Thyroid gland (tissue), 4 donors: ENCODE data around the gene LRRC36. TPM values are rescaled to one million over a fixed set of nuclear protein-coding genes. Genes with fewer than 3 reads are reported as not detected.

Source experiments
- DNase-seq, 2 donors: peaks; one replicate each; pipeline ENCODE4 v3.0.0-alpha.2; 2019
- H3K27ac ChIP-seq, 3 donors: fragments of 200-600 bp; sonication (generic); 1 replicate in 2 of 3; 2 replicates in 1 of 3; pipeline ENCODE4 v1.5.1; 2016 to 2019; ENCODE audit warnings: mild to moderate bottlenecking in 1 of 3, moderate library complexity in 1 of 3
- H3K27me3 ChIP-seq: fragments of 200-600 bp; sonication (generic); one replicate; pipeline ENCODE4 v1.5.1; 2019
- H3K36me3 ChIP-seq, 2 donors: fragments of 200-600 bp; sonication (generic); one replicate each; pipeline ENCODE4 v1.5.1; 2016 to 2019
- H3K4me1 ChIP-seq, 2 donors: fragments of 200-600 bp; sonication (generic); one replicate each; pipeline ENCODE4 v1.5.1; 2017 to 2019
- H3K4me3 ChIP-seq, 3 donors: fragments of 200-600 bp; sonication (generic); replicated peaks in 1 of 3; 1 replicate in 2 of 3; 2 replicates in 1 of 3; pipeline ENCODE4 v1.5.1; 2016; ENCODE audit warnings: mild to moderate bottlenecking in 1 of 3
- H3K9me3 ChIP-seq: fragments of 200-600 bp; sonication (generic); one replicate; pipeline ENCODE4 v1.5.1; 2017
- CTCF ChIP-seq, 6 experiments: fragments of 200-600 bp in 3 of 6; fragments of 450-650 bp in 3 of 6; sonication (generic) in 3 of 6; IDR thresholded peaks; one replicate each; pipeline ENCODE4 v1.5.1; 2016 to 2019; ENCODE audit warnings: antibody characterized with exemption in 6 of 6, mild to moderate bottlenecking in 2 of 6, inconsistent platforms in 1 of 6, moderate library complexity in 1 of 6
- POLR2A ChIP-seq, 2 donors: fragments of 450-650 bp; IDR thresholded peaks; one replicate each; pipeline ENCODE4 v1.6.1; 2017; ENCODE audit warnings: antibody characterized with exemption in 2 of 2, mild to moderate bottlenecking in 2 of 2, moderate library complexity in 1 of 2
- WGBS, 2 donors: methylation state at CpG; one replicate each; pipeline ENCODE4 v1.1.5; 2017; 5-methylcytosine and 5-hydroxymethylcytosine counted together
- intact Hi-C: fragments of 100-400 bp; cut with DNase I; formaldehyde crosslinking; loops from one replicate; pipeline ENCODE4 v1.15.1; 2023
- total RNA-seq, 4 donors: library from RNA; depleted of rRNA; stranded (reverse); fragments of >200 nt; gene quantifications; one replicate each; pipeline ENCODE4 v1.2.3, GENCODE V29; 2016

Gene LRRC36
- total RNA-seq, 4 donors from 2014 or later, result 0.22 TPM; not detected in 3

- WGBS, 2 donors, result 92 to 96% methylated on average over 1 of the region's 1 CpG
- no peak overlapping the region for H3K4me3 ChIP-seq
- peaks cover 0 to 17% of the 10 kb centered on the region in 2 donors for H3K4me1 ChIP-seq
- H3K9me3 ChIP-seq, result no peaks in the 10 kb centered on the region
- no peak for TF ChIP-seq POLR2A (IDR thresholded peaks at IDR 0.05)
- DNase-seq, result no peak
- no peaks in the 10 kb centered on the region for H3K36me3 ChIP-seq
- H3K27me3 ChIP-seq, result no peaks in the 10 kb centered on the region
- intact Hi-C loops, result no loop called here
- H3K27ac ChIP-seq, result no peak overlapping the region
Observed at GRCh38 chr16:67304020-67304419, 22.6 kb upstream of the LRRC36 start.

GRCh38 chr16:67305216-67306071, 21.2 kb upstream of the LRRC36 start:
- DNase-seq, result no peak
- TF ChIP-seq CTCF (IDR thresholded peaks at IDR 0.05), result no peak
- no peak for TF ChIP-seq POLR2A (IDR thresholded peaks at IDR 0.05)
- H3K36me3 ChIP-seq, result no peaks in the 10 kb centered on the region
- H3K4me3 ChIP-seq, result no peak overlapping the region
- no peaks in the 10 kb centered on the region for H3K9me3 ChIP-seq
- peaks cover 0 to 17% of the 10 kb centered on the region in 2 donors for H3K4me1 ChIP-seq
- no peak overlapping the region for H3K27ac ChIP-seq
- H3K27me3 ChIP-seq, result no peaks in the 10 kb centered on the region
- 90 to 93% methylated on average over 13 of the region's 13 CpGs for WGBS, 2 donors
- intact Hi-C loops, result no loop called here

DNA sequence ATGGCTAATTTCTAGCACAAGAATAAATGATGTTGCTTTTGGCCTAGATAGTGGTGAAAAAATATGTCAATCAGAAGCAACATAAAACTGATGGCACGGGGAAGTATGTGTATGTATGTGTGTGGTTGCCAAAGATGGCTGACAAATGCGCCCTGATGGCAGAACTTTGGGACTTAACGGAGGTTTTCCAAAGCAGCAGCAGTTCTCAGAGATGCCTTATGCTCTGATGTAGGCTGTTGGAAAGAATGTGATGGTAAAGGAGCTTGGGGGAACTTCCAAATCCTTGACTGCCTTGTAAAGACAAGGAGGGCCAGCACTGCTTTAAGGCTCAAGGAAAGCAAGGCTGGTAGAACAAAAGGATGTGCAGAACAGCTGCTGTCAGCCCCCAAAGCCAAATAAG, 16.1 kb upstream of the LRRC36 start:
- H3K27me3 ChIP-seq, result no peaks in the 10 kb centered on the region
- H3K4me3 ChIP-seq, result no peak overlapping the region
- no peak overlapping the region for H3K27ac ChIP-seq
- H3K9me3 ChIP-seq, result no peaks in the 10 kb centered on the region
- no peaks in the 10 kb centered on the region for H3K36me3 ChIP-seq
- WGBS, 2 donors, result 84 to 90% methylated on average over 3 of the region's 3 CpGs
- DNase-seq, result no peak
- intact Hi-C loops, result no loop called here
- H3K4me1 ChIP-seq, result peaks cover 0 to 3% of the 10 kb centered on the region in 2 donors
- TF ChIP-seq POLR2A (IDR thresholded peaks at IDR 0.05) (no peak), CTCF (IDR thresholded peaks at IDR 0.05) (no peak)

DNA sequence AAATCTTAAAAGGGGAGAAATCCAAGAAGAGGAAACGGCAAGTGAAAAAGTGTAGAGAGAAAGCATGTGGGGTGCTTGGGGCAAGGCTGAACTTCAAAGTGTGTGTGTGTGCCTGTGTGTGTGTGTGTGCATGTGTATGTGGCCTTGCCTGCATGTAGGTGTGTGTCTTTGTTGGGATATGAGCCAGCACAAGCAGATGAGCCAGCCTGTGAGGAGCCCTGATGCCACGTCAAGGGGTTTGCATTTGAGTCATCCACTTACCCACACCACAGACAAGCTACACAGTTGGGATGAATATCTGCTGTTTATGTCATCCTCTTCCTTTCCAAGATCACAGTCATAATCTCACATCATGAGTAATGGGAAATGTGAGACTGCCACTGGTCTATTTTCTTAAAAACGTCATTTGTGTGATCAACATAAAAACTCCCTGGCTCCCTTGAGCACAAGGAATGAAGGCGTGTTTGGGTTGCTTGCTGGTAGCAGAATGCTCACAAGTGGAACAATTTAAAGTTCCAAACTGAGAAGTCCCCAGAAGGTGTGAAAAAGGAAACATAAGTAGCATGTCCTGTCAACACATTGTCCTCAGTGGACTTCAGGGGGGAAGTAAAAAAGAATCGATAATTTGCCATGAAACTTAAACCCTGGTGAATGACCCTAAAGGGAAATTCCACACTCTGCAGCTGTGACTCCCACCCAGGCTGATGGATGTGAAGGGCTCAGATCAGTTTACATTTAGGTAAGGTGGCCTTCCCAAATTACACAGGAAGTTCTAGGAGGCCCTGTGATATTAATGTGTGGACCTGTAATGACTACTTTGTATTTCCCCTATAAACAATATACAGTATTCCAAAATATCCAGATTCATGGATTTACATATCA, 14.8 kb upstream of the LRRC36 start:
- TF ChIP-seq CTCF (IDR thresholded peaks at IDR 0.05) (no peak), POLR2A (IDR thresholded peaks at IDR 0.05) (no peak)
- Histone ChIP-seq H3K27me3 (no peaks in the 10 kb centered on the region), H3K9me3 (no peaks in the 10 kb centered on the region), H3K36me3 (no peaks in the 10 kb centered on the region), H3K4me1 (peaks cover 0 to 3% of the 10 kb centered on the region in 2 donors), H3K27ac (no peak overlapping the region), H3K4me3 (no peak overlapping the region)
- intact Hi-C loops, result no loop called here
- WGBS, 2 donors, result 37 to 50% methylated on average over 5 of the region's 5 CpGs
- DNase-seq, result no peak

DNA sequence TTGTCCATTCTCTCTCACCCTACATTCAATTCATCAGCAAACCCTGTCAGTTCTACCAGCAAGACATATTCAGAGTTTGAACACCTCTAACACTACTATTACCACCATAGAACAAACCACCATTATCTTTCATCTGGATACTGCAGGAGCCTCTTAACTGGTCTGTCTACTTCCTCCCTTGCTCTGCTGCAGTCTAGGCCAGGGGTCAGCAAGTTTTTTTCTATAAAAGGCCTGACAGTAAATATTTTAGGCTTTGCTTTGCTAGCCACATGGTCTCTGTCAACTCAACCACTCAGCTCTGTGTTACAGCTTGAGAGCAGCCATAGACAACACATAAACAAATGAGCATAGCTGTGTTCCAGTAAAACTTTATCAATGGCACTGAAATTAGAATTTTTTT, 13.9 kb upstream of the LRRC36 start:
- intact Hi-C loops, result no loop called here

More for the DNA sequence above, 13.9 kb upstream of the LRRC36 start:
- Histone ChIP-seq H3K27me3 (no peaks in the 10 kb centered on the region), H3K27ac (no peak overlapping the region), H3K36me3 (no peaks in the 10 kb centered on the region), H3K9me3 (no peaks in the 10 kb centered on the region), H3K4me1 (peaks cover 0 to 3% of the 10 kb centered on the region in 2 donors), H3K4me3 (no peak overlapping the region)
- DNase-seq, result no peak
- no peak for TF ChIP-seq CTCF (IDR thresholded peaks at IDR 0.05)
- TF ChIP-seq POLR2A (IDR thresholded peaks at IDR 0.05), result no peak
